GM18498 (cell line): Measurements from ENCODE around the gene ELOVL7.
"Not testable (repeated sequence)": the region's sequence is repeated elsewhere in the genome, so short reads cannot be mapped to it uniquely, and the experiment has no call there.

ENCODE experiments used
- ATAC-seq: cut with Tn5 transposase; IDR thresholded peaks from one replicate; pipeline ENCODE4 v1.9.1; 2021; ENCODE audit warnings: mild to moderate bottlenecking, moderate library complexity; ENCODE audit not compliant: unreplicated experiment

Gene ELOVL7

GRCh38 chr5:60797482-60798153, 46.5 kb downstream of the ELOVL7 start:
- no peak for ATAC-seq

- ATAC-seq: not testable (repeated sequence)
These were observed 48.6 kb downstream of the ELOVL7 start for GRCh38 chr5:60795424-60795950.

DNA sequence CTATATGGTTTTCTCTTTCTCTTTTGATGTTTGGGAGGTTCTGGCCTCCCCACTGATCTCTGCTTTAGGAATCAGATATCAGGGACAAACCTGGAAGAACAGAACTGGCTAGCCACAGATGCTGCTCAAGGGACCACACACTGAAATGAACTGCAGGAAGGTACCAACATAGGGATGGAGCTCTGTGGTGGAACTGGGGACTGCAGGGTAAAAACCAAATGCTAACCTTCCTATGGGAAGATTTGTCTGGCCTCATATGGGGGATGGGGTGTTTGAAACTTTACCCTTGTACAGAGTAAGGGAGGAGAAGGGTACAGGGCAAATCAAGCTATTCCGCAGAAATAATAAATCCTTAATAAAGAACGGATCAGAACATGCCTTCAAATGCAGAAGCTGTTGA, 49.4 kb downstream of the ELOVL7 start:
- ATAC-seq: no peak

- no peak for ATAC-seq
These were observed 51.6 kb downstream of the ELOVL7 start for GRCh38 chr5:60792438-60792837.

DNA sequence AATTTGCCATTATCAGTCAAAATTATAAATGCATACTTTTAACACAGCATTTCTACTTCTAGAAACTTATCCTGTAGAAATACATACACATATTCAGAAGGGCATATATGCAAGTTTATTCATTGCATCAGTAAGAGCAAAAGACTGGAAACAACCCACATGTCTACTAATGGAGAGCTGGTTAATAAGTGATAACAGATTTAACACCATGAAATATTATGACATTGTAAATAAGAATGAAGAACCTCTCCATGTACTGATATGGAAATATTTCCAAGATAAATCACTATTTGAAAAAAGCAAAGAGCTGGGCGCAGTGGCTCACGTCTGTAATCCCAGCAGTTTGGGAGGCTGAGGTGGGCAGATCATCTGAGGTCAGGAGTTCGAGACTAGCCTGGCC, 54.5 kb downstream of the ELOVL7 start:
- ATAC-seq: no peak

- ATAC-seq: no peak
These were observed 55.1 kb downstream of the ELOVL7 start for GRCh38 chr5:60788863-60789513.

DNA sequence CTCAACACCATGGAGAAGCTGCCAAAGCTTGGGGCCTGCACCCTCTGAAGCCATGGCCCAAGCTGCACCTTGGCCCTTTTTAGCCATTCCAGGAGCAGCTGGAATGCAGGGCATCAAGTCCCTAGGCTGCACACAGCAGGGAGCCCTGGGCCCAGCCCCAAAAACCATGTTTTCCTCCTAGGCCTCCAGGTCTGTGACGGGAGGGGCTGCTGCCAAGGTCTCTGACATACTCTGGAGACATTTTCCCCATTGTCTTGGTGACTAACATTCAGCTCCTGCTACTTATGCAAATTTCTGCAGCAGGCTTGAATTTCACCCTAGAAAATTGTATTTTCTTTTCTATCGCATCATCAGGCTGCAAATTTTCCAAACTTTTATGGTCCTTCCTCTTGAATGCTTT, 64.6 kb downstream of the ELOVL7 start:
- no peak for ATAC-seq

- no peak for ATAC-seq
These were observed 67.7 kb downstream of the ELOVL7 start for GRCh38 chr5:60776343-60776742.

- no peak for ATAC-seq
These were observed 78.9 kb downstream of the ELOVL7 start for GRCh38 chr5:60765019-60765709.

DNA sequence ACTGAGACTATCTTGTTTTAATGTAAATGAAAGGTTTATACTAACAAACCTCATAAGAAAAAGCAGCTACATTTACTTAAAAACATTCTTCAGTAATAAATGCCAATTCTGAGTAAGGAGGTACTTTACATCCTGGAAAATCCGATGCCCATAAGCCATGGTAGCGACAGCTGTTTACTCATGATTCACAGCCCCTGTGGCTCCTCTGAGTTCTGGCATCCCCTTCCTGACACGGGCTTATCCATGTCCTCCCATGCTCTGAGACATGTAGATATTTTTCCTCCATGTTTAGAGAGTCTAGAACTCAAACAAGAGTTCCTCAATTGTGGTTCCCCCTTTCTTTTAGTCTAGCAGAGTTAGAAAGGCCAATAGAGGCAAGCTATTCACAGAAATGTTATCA, 81.0 kb downstream of the ELOVL7 start:
- ATAC-seq: no peak

GRCh38 chr5:60754495-60754894, 89.6 kb downstream of the ELOVL7 start:
- no peak for ATAC-seq

DNA sequence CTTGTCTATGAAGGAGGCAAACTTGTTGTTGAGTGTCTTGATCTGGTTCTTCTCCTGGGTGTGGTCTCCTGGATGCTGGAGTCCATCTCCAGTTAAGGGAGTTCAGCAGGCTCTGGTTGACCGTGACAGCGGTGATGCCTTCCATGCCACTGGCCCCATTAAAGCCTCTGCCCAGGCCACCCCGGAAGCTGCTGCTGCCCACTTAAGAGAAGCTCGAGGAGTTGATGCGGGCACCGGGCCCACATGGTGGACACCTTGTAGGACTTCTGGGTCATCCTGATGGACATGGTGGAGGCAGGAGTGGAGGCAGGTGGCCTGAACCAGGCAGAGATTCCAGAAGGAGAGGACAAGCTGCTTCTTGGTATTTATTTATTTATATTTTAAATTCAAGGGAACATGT, 99.4 kb downstream of the ELOVL7 start:
- no peak for ATAC-seq

DNA sequence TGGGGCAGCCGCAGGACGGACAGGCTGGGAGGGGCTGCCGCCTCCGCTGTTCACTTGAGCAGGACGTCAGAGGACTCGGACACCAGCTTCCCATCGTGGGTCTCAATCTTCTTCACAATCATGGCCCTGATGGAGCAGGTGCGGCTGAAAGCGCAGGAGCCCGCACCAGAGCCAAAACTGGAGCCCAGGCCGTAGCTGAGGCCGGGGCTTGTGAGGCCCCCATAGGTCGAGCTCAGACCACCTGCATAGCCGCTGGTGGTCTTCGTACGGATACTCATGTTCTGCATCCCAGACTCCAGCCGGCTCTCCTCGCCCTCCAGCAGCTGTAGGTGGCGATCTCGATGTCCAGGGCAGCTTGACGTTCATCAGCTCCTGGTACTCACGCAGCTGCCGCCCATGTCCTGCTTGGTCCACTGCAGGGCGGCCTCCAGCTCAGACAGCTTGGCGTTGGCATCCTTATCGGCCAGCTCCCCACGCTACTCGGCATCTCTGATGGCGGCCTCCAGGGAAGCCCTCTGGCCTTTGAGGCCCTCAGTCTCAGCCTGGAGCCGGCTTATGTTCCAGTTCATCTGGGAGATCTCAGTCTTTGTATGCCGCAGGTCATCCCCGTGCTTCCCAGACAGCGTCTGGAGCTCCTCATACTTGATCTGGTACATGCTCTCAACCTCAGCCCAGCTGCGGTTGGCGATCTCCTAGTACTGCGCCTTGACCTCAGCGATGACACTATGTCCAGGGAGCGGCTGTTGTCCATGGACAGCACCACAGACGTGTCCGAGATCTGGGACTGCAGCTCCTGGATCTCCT, 100.4 kb downstream of the ELOVL7 start:
- no peak for ATAC-seq

DNA sequence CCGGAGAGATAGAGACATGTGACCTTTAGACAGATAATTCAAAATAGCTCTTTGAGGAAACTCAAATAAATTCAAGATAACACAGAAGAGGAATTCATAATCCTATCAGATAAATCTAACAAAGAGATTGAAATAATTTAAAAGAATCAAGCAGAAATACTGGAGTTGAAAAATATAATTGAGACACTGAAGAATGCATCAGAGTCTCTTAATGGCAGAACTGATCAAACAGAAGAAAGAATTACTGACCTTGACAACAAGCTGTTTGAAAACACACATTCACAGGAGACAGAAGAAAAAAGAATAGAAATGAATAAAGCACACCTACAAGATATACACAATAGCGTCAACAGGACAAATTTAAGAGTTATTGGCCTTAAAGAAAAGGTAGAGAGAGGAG, 103.7 kb downstream of the ELOVL7 start:
- ATAC-seq: no peak

GRCh38 chr5:60738933-60739332, 105.1 kb downstream of the ELOVL7 start:
- ATAC-seq: no peak

DNA sequence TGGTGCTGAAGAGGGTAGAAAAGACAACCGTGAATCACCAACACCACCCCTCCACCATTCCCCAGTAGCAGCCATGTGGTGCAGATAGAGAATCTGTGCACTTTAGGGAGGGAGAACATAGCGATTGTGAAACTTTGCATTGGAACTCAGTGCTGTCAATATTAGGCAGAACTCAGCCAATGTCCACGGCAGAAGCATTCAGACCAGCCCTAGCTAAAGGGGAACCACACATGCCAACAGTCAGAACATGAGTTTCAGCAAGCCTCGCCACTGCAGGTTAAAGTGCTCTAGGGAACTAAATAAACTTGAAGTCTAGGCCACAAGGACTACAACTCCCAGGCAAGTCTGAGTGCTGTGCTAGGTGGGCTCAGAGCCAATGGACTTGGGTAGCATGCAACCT, 105.6 kb downstream of the ELOVL7 start:
- no peak for ATAC-seq

DNA sequence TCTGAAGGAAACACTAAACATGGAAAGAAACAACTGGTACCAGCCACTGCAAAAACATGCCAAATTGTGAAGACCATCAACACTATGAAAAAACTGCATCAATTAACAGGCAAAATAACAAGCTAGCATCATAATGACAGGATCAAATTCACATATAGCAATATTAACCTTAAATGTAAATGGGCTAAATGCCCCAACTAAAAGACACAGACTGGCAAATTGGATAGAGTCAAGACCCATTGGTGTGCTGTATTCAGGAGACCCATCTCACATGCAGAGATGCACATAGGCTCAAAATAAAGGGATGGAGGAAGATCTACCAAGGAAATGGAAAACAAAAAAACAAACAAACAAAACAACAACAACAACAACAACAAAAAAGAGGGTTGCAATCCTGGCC, 113.2 kb downstream of the ELOVL7 start:
- ATAC-seq: not testable (repeated sequence)

DNA sequence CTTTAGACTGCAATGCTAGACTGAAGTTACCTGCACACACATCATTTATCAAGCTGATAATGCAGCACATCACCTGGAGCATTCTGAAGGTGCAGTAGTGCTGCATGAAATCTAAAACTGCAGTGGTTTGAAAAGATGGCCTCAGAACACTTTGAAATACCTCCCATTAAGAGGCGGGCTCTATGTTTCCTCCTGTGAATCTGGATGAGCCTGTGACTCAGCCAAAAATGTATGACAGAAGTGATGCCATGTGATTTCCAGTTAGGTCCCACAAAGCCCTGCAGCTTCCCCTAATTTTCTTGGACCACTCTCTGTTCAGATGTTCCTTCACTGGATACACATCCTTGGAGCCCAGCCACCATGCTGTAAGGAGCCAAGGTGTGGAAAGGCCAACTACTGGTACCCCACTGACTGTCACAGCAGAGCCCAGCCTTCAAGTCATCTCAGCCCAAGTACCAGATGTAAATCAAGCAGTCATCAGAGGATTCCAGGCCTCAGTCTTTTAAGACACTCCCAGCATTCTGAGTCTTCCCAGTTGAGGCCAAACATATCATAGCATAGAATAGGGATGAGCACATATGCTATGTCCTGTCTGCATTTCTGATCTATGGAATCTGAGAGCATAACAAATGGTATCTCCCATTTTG, 116.9 kb downstream of the ELOVL7 start:
- no peak for ATAC-seq

- no peak for ATAC-seq
These were observed 119.9 kb downstream of the ELOVL7 start for GRCh38 chr5:60724126-60724525.

DNA sequence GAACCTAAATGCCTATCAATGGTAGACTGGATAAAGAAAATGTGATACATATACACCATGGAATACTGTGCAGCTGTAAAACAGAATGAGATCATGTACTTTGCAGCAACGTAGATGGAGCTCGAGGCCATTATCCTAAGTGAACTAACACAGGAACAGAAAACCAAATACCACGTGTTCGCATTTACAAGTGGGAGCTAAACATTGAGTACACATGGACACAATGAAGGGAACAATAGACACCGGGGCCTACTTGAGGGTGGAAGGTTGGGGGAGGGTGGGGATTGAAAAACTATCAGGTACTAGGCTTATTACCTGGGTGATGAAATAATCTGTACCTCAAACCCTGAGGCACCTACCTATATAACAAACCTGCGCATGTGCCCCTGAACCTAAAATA, 121.7 kb downstream of the ELOVL7 start:
- no peak for ATAC-seq

DNA sequence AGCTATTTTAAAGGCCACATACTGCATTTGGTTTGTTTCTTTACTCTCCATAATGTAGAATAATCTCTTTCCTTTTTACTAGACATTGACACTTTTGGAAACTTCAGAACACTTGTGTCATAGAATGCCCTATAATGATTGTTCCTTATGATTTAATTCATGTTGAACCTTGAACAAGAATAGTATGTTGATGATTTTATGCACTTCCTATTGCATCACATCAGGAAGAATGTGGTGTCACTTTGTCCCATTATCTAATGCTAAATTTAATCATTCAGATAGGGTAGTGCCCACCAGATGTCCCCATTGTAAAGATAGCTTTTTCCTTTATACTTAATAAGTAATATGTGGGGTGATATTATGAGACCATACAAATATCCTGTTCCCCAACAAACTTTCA, 124.7 kb downstream of the ELOVL7 start:
- ATAC-seq: no peak
